Transverse colon (tissue), 4 donors: ENCODE measurements around the gene NQO2. TPM values are rescaled to one million over a fixed set of nuclear protein-coding genes. Genes with fewer than 3 reads are reported as not detected.

Experiments
- DNase-seq: peaks from one replicate; pipeline ENCODE4 v3.0.0-alpha.2; 2019
- H3K27ac ChIP-seq, 4 donors: fragments of 200-600 bp; sonication (generic); 2 replicates each; pipeline ENCODE4 v1.5.1; 2016 to 2018; ENCODE audit warnings: inconsistent platforms in 4 of 4
- H3K27me3 ChIP-seq: fragments of 200-600 bp; sonication (generic); 2 replicates; pipeline ENCODE4 v1.5.1; 2017; ENCODE audit warnings: inconsistent platforms
- H3K36me3 ChIP-seq, 4 donors: fragments of 200-600 bp; sonication (generic); 2 replicates each; pipeline ENCODE4 v1.5.1; 2017 to 2019; ENCODE audit warnings: inconsistent platforms in 4 of 4
- H3K4me1 ChIP-seq, 4 donors: fragments of 200-600 bp; sonication (generic); 2 replicates each; pipeline ENCODE4 v1.5.1; 2017 to 2020; ENCODE audit warnings: inconsistent platforms in 4 of 4
- H3K4me3 ChIP-seq, 4 donors: fragments of 200-600 bp; sonication (generic); 1 replicate in 1 of 4; 2 replicates in 3 of 4; pipeline versions ENCODE4 v1.5.1 to v1.6.1; 2017 to 2019; ENCODE audit warnings: inconsistent platforms in 4 of 4
- H3K9me3 ChIP-seq, 2 donors: fragments of 200-600 bp; sonication (generic); 2 replicates each; pipeline ENCODE4 v1.5.1; 2017 to 2019; ENCODE audit warnings: inconsistent platforms in 2 of 2
- EP300 ChIP-seq: sonication (generic); formaldehyde crosslinking; IDR thresholded peaks from one replicate; pipeline ENCODE4 v1.6.1; 2017; ENCODE audit warnings: antibody characterized with exemption, low read depth
- POLR2A ChIP-seq: fragments of 450-650 bp; IDR thresholded peaks from one replicate; pipeline ENCODE4 v1.6.1; 2016; ENCODE audit warnings: antibody characterized with exemption, mild to moderate bottlenecking, moderate library complexity
- POLR2AphosphoS5 ChIP-seq, 3 donors: sonication (generic); formaldehyde crosslinking; IDR thresholded peaks; one replicate each; pipeline ENCODE4 v1.6.1; 2016; ENCODE audit warnings: antibody characterized with exemption in 3 of 3
- WGBS, 2 donors: methylation state at CpG; one replicate each; pipeline ENCODE4 v1.1.5; 2018; ENCODE audit warnings: low coverage in 1 of 2; 5-methylcytosine and 5-hydroxymethylcytosine counted together
- in situ Hi-C, 4 donors: fragments of 200-750 bp; cut with MboI; loops; one replicate each; pipeline versions ENCODE4 v1.15.0 to v1.15.1; 2017; ENCODE audit warnings: low sequenced_read_pairs in 3 of 4, low pct_ligation_motif_present in 1 of 4, low pct_unique_long_range_greater_than_20kb in 1 of 4
- intact Hi-C: fragments of 100-400 bp; cut with DNase I; formaldehyde crosslinking; loops from one replicate; pipeline ENCODE4 v1.15.1; 2023; ENCODE audit warnings: low total_unique reads
- small RNA-seq, 4 donors: library from RNA; depleted of rRNA; stranded (forward); fragments of <200 nt; gene quantifications; one replicate each; pipeline ENCODE3, GENCODE V24; 2016
- total RNA-seq, 4 donors: library from RNA; depleted of rRNA; stranded (reverse); fragments of >200 nt; gene quantifications; one replicate each; pipeline ENCODE4 v1.1.0, GENCODE V29; 2016
- TF ChIP-seq, protein P1 (sequence below), 5 experiments: fragments of 200-600 bp in 3 of 5; fragments of 450-650 bp in 2 of 5; sonication (generic) in 3 of 5; IDR thresholded peaks; 1 replicate in 2 of 5; 2 replicates in 3 of 5; pipeline ENCODE4 v1.5.1; 2016 to 2017; ENCODE audit warnings: antibody characterized with exemption in 5 of 5, inconsistent platforms in 3 of 5, mild to moderate bottlenecking in 2 of 5, moderate library complexity in 1 of 5

NQO2 gene
- total RNA-seq, 4 donors from 2014 or later: 1.00 to 9.7 (median 7.2) TPM

DNA sequence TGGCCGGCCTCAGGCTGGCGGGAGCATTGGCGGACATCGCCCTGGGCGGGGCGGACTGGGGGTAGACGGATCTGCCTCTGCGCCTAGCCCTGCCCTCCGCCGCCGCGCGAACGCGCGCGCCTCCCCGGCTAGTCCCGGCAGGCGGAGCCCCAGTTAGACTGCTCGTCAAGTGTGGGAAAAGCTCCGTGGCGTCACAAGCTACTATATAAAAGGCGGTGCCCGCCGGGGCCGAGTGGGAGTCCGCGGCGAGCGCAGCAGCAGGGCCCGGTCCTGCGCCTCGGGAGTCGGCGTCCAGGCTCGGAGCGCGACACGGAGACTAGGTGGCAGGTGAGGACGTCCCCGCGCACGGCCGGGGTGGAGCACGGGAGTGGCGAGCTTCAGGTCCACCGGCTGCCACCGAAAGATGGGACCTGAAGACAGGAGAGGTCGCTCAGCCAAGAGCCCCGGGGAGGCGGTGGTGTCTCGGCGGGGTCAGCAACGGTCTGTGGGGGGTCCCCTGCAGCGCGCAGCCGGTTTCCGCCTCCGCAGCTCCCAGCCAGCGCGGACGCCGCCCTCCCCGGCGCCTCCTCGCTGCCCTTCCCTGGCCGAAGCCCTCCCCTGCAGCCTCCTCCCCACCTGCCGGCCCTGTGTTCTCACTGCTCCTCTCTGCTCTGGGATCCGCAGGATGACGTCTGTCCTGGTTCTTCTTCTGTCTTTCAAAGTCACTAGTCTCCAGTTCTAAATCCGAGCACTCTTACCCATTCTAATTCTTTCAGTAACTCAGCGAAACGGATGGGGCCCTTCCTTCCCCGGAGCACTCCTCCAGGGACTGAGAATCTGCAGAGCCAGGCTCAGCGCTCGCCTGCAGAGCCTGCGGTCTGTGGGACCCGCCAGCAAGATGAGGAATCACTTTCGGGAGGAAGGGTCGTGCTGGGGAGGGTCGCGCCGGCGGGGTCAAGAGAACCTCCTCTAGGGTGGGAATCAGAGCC, 64.3 kb downstream of the NQO2 start:
- in situ Hi-C loops: no loop called here

DNA sequence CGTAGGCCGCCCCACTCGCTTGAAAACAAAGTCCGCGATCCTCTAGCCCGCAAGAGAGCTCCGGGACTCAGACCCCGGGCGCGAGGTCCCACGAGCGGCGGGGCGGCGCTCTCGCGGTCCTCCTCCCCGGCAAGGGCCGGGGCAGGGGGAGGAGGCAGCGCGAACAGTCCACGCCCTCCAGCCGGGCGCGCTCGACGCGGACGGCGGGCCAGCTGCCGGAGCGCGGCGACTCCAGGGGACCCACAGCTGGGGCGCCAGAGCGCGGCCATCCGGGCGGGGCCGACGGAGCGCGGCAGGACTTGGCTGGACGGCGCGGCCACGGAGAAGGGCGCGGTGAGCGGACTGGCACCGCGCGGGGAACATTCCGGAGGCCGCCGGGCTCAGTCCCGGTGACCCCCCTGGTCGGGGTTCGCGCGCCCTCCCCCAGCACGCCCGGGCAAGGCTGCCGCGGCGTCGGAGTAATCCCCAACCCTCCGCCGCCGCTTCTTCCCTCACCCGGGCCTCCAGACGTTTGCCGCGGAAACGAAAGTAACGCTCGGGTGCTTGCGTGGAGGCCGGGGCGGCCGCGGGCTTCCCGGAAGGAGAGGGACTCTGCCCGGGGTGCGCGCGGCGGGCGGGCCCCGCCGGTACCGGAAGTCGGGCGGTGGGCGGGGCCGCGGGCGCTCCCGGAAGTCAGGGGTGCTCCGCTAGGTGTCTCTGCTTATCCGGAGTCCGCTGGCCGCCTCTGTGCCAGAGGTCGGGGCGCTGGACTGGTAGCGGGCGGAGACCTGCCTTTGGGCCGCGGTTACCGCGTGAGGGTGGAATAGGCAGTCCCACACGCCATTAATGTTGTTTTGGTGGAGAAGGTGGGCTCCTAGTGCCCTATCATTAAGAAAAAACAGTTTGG, 68.9 kb downstream of the NQO2 start, which contains the start of gene RIPK1:
RIPK1 (plus strand) TSS at position 166 of the 886 bp plus-strand sequence. CDS start 8,330 bp downstream, outside the sequence.
- TF ChIP-seq POLR2AphosphoS5 (IDR thresholded peaks at IDR 0.05) (peak; percentile 86 to 95 (median 90)), EP300 (no peak), POLR2A (peak; percentile 95)
- TF ChIP-seq, protein P1, sequence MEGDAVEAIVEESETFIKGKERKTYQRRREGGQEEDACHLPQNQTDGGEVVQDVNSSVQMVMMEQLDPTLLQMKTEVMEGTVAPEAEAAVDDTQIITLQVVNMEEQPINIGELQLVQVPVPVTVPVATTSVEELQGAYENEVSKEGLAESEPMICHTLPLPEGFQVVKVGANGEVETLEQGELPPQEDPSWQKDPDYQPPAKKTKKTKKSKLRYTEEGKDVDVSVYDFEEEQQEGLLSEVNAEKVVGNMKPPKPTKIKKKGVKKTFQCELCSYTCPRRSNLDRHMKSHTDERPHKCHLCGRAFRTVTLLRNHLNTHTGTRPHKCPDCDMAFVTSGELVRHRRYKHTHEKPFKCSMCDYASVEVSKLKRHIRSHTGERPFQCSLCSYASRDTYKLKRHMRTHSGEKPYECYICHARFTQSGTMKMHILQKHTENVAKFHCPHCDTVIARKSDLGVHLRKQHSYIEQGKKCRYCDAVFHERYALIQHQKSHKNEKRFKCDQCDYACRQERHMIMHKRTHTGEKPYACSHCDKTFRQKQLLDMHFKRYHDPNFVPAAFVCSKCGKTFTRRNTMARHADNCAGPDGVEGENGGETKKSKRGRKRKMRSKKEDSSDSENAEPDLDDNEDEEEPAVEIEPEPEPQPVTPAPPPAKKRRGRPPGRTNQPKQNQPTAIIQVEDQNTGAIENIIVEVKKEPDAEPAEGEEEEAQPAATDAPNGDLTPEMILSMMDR (IDR thresholded peaks at IDR 0.05): peak in 4 of 5 experiments; percentile 9 to 39 (median 19)
- Histone ChIP-seq H3K36me3 (peaks cover 0 to under 1% (median 0%) of the 10 kb centered on the region in 4 donors), H3K27ac (peak within 1 kb of the TSS; percentile 97 to 100 (median 100)), H3K27me3 (no peaks in the 10 kb centered on the region), H3K9me3 (no peaks in the 10 kb centered on the region), H3K4me3 (peak within 1 kb of the TSS; percentile 70 to 99 (median 92)), H3K4me1 (peaks cover 13 to 46% (median 30%) of the 10 kb centered on the region in 4 donors)
- intact Hi-C loops: no loop called here
- in situ Hi-C loops: no loop called here
- DNase-seq: peak; percentile 97
- WGBS, 2 donors: 0 to 1% methylated on average over 2 to 51 of the region's 112 CpGs

More for the DNA sequence above, 64.3 kb downstream of the NQO2 start:
- Histone ChIP-seq H3K4me3 (peak overlapping the region; percentile 39 to 88 (median 72)), H3K27me3 (no peaks in the 10 kb centered on the region), H3K36me3 (no peaks in the 10 kb centered on the region), H3K4me1 (peaks cover 0 to 24% (median 13%) of the 10 kb centered on the region in 4 donors), H3K9me3 (no peaks in the 10 kb centered on the region), H3K27ac (peak overlapping the region; percentile 91 to 99 (median 96))
- DNase-seq: peak; percentile 97
- WGBS, 2 donors: 0 to 1% methylated on average over 2 to 52 of the region's 85 CpGs
- TF ChIP-seq EP300: no peak
- TF ChIP-seq POLR2AphosphoS5 (IDR thresholded peaks at IDR 0.05): peak; percentile 98 to 99 (median 98)
- peak; percentile 99 for TF ChIP-seq POLR2A
- TF ChIP-seq, protein P1 (IDR thresholded peaks at IDR 0.05): no peak
- intact Hi-C loops: no loop called here

Small RNAs within 50 kb of the gene (small RNA-seq; reads per million reads assigned to genes)
- gene AL133351.4: 0 reads per million in 4 donors

Other genes with a start within 250 kb of the NQO2 start
- under 1 TPM; 0.41 to 0.79 (median 0.67) TPM for gene MYLK4, start 249.0 kb upstream of the NQO2 start, total RNA-seq
- 100 to 1,000 TPM in 1 of 4 donors, 10 to 100 TPM in 3; 58.3 to 105 (median 65.8) TPM for gene WRNIP1, start 234.5 kb upstream of the NQO2 start, total RNA-seq
- 100 to 1,000 TPM in 2 of 4 donors, 10 to 100 TPM in 2; 22.3 to 140 (median 88.4) TPM for gene SERPINB1, start 158.0 kb upstream of the NQO2 start, total RNA-seq
- gene SERPINB9, start 96.6 kb upstream of the NQO2 start, total RNA-seq: 1 to 10 TPM; 1.4 to 8.7 (median 6.1) TPM
- 100 to 1,000 TPM; 134 to 276 (median 170) TPM for gene SERPINB6, start 28.3 kb upstream of the NQO2 start, total RNA-seq
- gene RIPK1, start 68.6 kb downstream of the NQO2 start, total RNA-seq: 10 to 100 TPM; 12.1 to 46.0 (median 34.6) TPM
- 10 to 100 TPM; 16.1 to 32.5 (median 21.2) TPM for gene BPHL, start 118.8 kb downstream of the NQO2 start, total RNA-seq
- gene TUBB2A, start 157.7 kb downstream of the NQO2 start, total RNA-seq: 10 to 100 TPM; 15.4 to 41.0 (median 29.4) TPM
- gene TUBB2B, start 227.8 kb downstream of the NQO2 start, total RNA-seq: 10 to 100 TPM in 2 of 4 donors, 1 to 10 TPM in 2; 2.9 to 14.9 (median 9.4) TPM